IPS-18c (cell line): ENCODE data around the gene NUP210.

Source experiments
- H3K4me3 ChIP-seq: 2 replicates; pipeline ENCODE4 v1.7.0; 2013; ENCODE audit warnings: low read depth, mild to moderate bottlenecking, low read length, moderate library complexity; ENCODE audit not compliant: insufficient read depth
- H3K9me3 ChIP-seq: one replicate; pipeline ENCODE4 v1.6.1; 2013; ENCODE audit warnings: mild to moderate bottlenecking, low read length, moderate library complexity; ENCODE audit not compliant: control insufficient read depth, insufficient read depth

Gene NUP210

GRCh38 chr3:13370055-13370454 is 50.1 kb downstream of the NUP210 start:
- Histone ChIP-seq H3K4me3 (no peak overlapping the region), H3K9me3 (peaks cover 5% of the 10 kb centered on the region)

- Histone ChIP-seq H3K4me3 (no peak overlapping the region), H3K9me3 (peaks cover 5% of the 10 kb centered on the region)
Measured at GRCh38 chr3:13368834-13369233, 51.3 kb downstream of the NUP210 start.

DNA sequence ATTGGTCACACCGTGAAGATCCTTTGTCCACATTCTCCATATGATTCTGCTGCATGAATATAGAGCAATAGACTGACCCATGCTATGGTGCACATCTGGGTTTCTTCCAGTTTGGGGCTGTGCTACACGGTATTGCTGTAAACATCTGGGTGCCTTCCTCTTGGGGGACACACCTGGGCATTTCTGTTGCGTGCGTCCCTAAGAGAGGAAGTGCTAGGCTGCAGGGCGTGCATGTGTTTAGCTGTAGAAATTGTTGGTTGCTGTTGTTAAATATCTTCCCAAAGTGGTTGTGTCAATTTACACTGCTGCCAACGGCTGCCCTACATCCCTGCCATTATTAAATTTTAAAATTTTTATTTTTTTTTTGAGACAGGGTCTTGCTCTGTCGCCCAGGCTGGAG is 52.4 kb downstream of the NUP210 start:
- Histone ChIP-seq H3K9me3 (peaks cover 5% of the 10 kb centered on the region), H3K4me3 (no peak overlapping the region)

GRCh38 chr3:13365390-13366379 is 54.4 kb downstream of the NUP210 start:
- 0 out of 2 replicates have a peak overlapping the region, but pooled peaks have one; percentile 15 for H3K4me3 ChIP-seq

DNA sequence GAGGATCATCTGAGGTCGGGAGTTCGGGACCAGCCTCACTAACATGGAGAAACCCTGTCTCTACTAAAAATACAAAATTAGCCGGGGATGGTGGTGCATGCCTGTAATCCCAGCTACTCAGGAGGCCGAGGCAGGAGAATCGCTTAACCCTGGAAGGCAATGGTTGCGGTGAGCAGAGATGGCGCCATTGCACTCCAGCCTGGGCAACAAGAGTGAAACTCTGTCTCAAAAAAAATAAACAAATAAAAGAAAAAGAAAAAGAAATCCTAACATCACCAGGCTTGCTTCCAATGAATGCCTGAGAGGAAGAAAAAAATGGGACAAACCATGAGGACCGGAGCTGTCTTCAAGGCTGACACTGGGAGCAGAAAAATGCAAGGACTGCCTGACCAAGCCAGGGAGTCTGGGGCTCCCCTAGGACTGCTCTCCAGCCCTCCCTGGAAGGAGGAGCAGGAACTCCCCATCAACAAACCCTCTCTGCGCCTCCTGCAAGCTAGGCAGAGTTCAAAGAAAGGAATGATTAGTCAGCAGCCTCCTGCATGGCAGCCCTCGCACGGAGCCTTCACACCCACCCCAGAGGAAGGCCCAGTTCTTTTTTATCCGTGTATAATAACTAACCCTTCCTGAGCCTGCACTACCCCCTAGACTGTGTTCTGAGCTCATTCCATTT is 55.4 kb downstream of the NUP210 start:
- Histone ChIP-seq H3K9me3 (peaks cover 3% of the 10 kb centered on the region), H3K4me3 (0 out of 2 replicates have a peak overlapping the region, but pooled peaks have one; percentile 15)

More at GRCh38 chr3:13365390-13366379, 54.4 kb downstream of the NUP210 start:
- H3K9me3 ChIP-seq = peaks cover 5% of the 10 kb centered on the region

GRCh38 chr3:13362551-13362950 is 57.6 kb downstream of the NUP210 start:
- Histone ChIP-seq H3K4me3 (no peak overlapping the region), H3K9me3 (no peaks in the 10 kb centered on the region)

- H3K4me3 ChIP-seq = no peak overlapping the region
- no peaks in the 10 kb centered on the region for H3K9me3 ChIP-seq
Measured at GRCh38 chr3:13359916-13360315, 60.2 kb downstream of the NUP210 start.

- no peak overlapping the region for H3K4me3 ChIP-seq
- H3K9me3 ChIP-seq = no peaks in the 10 kb centered on the region
Measured at GRCh38 chr3:13358643-13359042, 61.5 kb downstream of the NUP210 start.

DNA sequence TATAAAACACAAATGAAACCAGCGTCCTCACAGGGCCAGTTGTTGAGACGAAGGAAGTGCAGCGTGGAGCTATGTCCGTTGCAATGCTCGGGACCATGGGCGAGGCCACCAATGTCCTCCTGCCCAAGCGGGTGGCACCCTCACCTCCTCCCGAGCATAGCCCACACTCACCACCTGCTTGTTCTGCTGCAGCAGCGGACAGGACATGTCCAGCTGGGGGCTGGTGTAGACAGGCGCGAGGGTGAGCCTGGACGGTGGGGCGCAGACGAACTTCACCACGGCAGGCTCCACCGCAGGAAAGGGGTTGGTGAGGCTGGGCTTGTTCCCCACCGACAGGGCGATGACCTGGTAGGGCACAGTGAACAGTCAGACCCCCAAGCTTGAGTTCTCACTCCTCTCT is 62.1 kb downstream of the NUP210 start:
- no peaks in the 10 kb centered on the region for H3K9me3 ChIP-seq
- no peak overlapping the region for H3K4me3 ChIP-seq

DNA sequence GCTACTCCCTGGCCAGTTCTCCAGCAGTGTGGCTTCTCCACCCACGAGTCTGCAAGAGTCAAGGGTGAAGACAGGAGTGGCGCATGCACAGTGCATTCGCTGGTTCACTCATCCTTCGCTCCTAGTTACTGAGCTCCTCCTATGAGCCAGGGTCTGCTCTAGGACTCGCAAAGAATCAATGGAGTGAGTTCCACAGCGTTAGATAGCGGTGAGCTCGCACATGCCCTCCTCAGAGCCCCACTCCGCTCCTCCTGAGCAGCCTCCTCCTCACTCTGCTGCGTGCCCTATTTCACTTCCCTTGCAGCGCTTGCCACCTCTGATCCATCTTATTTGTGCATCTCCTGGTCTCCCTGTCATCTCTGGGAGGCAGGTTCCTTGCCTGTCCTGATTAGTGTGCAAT is 63.0 kb downstream of the NUP210 start:
- H3K9me3 ChIP-seq = no peaks in the 10 kb centered on the region
- H3K4me3 ChIP-seq = no peak overlapping the region

- Histone ChIP-seq H3K9me3 (no peaks in the 10 kb centered on the region), H3K4me3 (no peak overlapping the region)
Measured at GRCh38 chr3:13353936-13354542, 66.1 kb downstream of the NUP210 start.

DNA sequence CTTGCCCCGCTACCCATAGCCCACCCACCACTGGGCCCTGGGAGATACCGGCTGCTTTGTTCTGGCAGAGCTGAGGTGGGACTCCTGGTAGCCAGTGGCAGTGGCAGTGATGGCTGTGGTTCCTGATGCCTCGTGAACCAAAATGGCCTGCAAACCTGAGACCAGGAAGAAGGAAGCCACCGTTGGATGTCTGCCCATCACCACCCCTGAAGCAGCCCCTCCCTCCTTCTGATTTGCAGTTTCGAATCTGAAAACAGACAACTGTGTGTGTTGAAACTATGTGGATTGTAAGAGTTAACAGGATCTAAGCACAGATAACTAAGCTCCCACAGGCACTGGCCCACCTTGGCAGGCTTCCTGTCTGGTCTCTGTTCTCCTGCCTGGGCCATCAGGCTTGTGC is 66.6 kb downstream of the NUP210 start:
- Histone ChIP-seq H3K9me3 (no peaks in the 10 kb centered on the region), H3K4me3 (no peak overlapping the region)

GRCh38 chr3:13352621-13353131 is 67.4 kb downstream of the NUP210 start:
- no peak overlapping the region for H3K4me3 ChIP-seq
- no peaks in the 10 kb centered on the region for H3K9me3 ChIP-seq

DNA sequence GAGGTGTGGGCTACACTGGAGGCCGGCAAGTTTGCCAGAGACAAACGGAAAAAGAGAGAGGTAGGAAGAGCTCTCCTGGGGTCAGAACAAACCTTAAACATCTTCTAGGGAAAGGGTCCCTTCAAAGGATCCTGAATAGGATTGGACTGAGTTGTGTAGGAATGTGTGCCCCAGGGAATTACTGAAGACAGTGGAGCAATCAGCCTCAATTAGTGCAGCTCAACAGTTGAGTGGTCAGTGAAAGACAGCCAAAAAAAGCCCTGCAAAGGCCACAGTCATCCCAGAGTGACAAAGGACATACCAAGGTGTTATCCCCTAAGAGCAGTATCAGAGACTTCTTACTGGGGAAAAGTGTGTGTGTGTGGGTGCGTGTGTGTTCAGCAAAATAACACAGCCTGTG is 70.3 kb downstream of the NUP210 start:
- Histone ChIP-seq H3K4me3 (no peak overlapping the region), H3K9me3 (no peaks in the 10 kb centered on the region)

DNA sequence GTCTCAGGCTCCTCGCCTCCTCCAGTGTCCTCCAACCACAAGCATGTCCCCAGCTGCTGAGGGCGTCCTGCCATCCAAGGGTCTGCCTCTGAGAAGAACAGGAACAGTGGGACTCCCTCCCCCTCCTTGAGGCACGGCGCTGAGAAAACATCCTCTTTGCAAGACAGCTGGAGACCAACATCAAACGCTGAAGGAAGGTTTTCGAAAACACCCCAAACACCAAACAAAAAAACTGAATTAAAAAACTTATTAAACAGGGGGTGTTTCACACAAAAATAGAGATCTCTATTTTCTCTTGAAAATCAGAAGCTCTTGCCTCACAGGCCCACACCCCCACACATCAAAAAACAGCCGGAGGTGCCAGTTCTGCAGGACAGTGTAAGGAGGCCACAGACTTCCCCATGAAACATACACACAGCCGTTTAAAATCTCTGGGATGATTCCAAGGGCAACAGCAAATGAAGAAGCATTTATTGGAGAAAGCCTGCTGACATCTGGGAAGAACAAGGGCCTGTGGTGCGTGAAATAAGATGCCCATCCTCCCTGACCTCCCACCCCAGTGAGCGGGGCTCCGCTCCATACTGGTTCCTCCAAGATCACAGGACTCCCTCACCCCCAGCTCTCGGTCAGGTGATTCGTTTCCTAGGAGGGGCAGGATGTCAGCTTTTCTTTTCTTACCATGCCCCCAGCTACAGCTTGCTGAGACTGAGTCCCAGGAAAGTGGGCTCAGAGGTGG is 71.3 kb downstream of the NUP210 start:
- Histone ChIP-seq H3K9me3 (no peaks in the 10 kb centered on the region), H3K4me3 (peak overlapping the region; percentile 16; the same call in 1 of the 2 replicates)

DNA sequence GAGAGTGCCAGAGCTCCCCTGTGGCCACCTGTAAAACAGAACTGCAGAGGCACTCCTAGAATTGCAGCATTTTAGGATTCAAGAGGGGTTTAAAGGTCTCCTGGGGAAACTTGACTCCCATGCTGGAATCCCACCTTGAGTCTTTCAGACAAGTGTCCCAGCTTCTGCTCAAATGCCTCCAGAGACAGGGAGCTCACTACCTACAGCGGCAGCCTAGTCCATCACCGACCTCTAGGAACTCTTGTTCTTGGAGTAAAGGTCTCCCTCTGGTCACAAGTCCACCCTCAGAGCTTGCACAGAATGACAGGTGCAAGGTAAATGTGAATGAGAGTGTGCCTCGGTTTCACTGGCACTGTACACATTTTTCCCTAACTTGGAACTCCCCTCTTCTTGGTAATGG is 72.0 kb downstream of the NUP210 start:
- Histone ChIP-seq H3K9me3 (no peaks in the 10 kb centered on the region), H3K4me3 (peak overlapping the region; percentile 16)
